K562 (cell line): ENCODE results near the gene KIF26A.

Experiments
- ARID4B ChIP-seq: sonication (generic); formaldehyde crosslinking; IDR thresholded peaks from 2 replicates; pipeline ENCODE4 v1.8.0; 2022; ENCODE audit warnings: mild to moderate bottlenecking, missing genetic modification reagents
- CTCF ChIP-seq, 3 experiments: IDR thresholded peaks in 2 of 3; conservative IDR thresholded peaks in 1 of 3; 2 replicates each; pipeline ENCODE4 v1.5.1; 2011 to 2012; ENCODE audit warnings: low read length in 3 of 3, mild to moderate bottlenecking in 3 of 3, control low read depth in 2 of 3, improper control_type of control experiment in 1 of 3, inconsistent platforms in 1 of 3, low read depth in 1 of 3, mixed read lengths in 1 of 3, moderate library complexity in 1 of 3; ENCODE audit not compliant: insufficient read depth in 2 of 3
- E2F6 ChIP-seq, 2 experiments: IDR thresholded peaks; 2 replicates each; pipeline ENCODE4 v1.6.1; 2011; ENCODE audit warnings: borderline replicate concordance in 1 of 2, control low read depth in 1 of 2, low read depth in 1 of 2, low read length in 1 of 2, mild to moderate bottlenecking in 1 of 2, mixed read lengths in 1 of 2, moderate library complexity in 1 of 2; ENCODE audit not compliant: insufficient read depth in 1 of 2, insufficient read length in 1 of 2, poor library complexity in 1 of 2, severe bottlenecking in 1 of 2; ENCODE audit errors: extremely low read depth in 1 of 2
- EZH2 ChIP-seq: IDR thresholded peaks from 2 replicates; pipeline ENCODE4 v1.6.1; 2012; ENCODE audit warnings: low read depth, mild to moderate bottlenecking, inconsistent platforms, low read length, borderline replicate concordance
- NFIC ChIP-seq: fragments of 450-650 bp; IDR thresholded peaks from 2 replicates; pipeline ENCODE4 v1.6.1; 2017; ENCODE audit warnings: mild to moderate bottlenecking, inconsistent platforms
- NKRF ChIP-seq: fragments of 450-650 bp; IDR thresholded peaks from 2 replicates; pipeline ENCODE4 v1.6.1; 2016; ENCODE audit warnings: borderline replicate concordance
- NR1H2 ChIP-seq: sonication (generic); formaldehyde crosslinking; IDR thresholded peaks from 2 replicates; pipeline ENCODE4 v1.4.0; 2020; ENCODE audit warnings: mild to moderate bottlenecking, missing genetic modification reagents
- RBM39 ChIP-seq: fragments of 200-400 bp; formaldehyde crosslinking; optimal IDR thresholded peaks from 2 replicates; pipeline ENCODE3; 2018; ENCODE audit warnings: low read depth, low read length
- SMARCB1 ChIP-seq: IDR thresholded peaks from 2 replicates; pipeline ENCODE4 v1.6.1; 2011; ENCODE audit warnings: improper control_type of control experiment, low read depth; ENCODE audit not compliant: insufficient read length
- SRSF3 ChIP-seq: fragments of 200-400 bp; formaldehyde crosslinking; IDR thresholded peaks from 2 replicates; pipeline ENCODE4 v1.6.1; 2016; ENCODE audit warnings: mild to moderate bottlenecking, low read length, moderate library complexity; ENCODE audit not compliant: insufficient read depth
- TARDBP ChIP-seq: fragments of 450-650 bp; IDR thresholded peaks from 2 replicates; pipeline ENCODE4 v1.6.1; 2016
- TCF7L2 ChIP-seq: fragments of 150-350 bp; IDR thresholded peaks from 2 replicates; pipeline ENCODE4 v1.6.1; 2016; ENCODE audit warnings: low read depth, mild to moderate bottlenecking, low read length, moderate library complexity
- YBX1 ChIP-seq: fragments of 450-650 bp; IDR thresholded peaks from 2 replicates; pipeline ENCODE4 v1.7.1; 2016; ENCODE audit warnings: mild to moderate bottlenecking

DNA sequence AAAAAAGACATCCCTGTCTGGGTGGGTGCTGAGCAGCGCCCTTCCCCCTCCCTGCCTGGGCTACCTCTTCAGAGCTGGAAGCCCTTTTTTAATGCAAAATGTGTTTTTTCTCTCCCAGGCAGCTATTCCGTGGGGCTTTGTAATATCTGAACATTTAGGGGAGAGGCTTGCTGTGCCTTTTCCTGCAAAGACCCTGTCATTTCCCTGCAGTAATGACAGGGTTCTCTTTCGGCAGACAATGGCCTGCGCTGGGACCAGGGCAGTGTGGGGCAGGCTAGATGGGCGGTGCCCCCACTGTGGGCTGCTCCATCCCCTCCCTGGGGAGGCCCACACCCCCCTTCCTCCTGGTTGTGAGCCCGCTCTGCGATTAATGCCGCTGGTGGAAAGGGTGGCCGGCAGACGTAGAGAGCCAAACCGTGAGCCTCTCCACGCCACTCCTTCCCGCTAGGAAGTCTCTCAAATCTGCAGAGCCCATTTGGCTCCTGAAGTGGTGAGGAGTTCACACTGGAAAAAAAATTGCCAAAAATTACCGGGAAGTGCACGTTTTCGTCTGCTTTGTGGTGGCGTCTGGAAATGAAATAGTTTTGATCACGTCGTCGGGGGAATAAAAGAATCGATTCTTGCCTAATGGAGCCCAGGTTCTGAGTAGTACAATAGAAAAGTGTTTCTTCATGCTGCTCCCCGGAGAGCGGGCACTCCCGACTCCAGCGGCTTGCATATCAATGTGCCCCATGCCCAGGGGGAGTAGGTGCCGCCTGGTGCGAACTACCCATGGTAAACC lies 31.5 kb downstream of the KIF26A start:
- TF ChIP-seq ARID4B, result no peak
- TF ChIP-seq EZH2, result no peak
- no peak for TF ChIP-seq E2F6 (IDR thresholded peaks at IDR 0.05; ENCODE audit: borderline replicate concordance in 1 of 2, extremely low read depth in 1 of 2, insufficient read depth in 1 of 2, insufficient read length in 1 of 2, low read depth in 1 of 2, low read length in 1 of 2, poor library complexity in 1 of 2, severe bottlenecking in 1 of 2)
- TF ChIP-seq NKRF, result no peak
- no peak for TF ChIP-seq CTCF (IDR thresholded peaks at IDR 0.05 in 2 of 3, conservative IDR thresholded peaks at IDR 0.05 in 1 of 3; ENCODE audit: insufficient read depth in 2 of 3, low read depth in 1 of 3, low read length in 3 of 3)
- no peak for TF ChIP-seq YBX1
- TF ChIP-seq TARDBP, result no peak
- no peak for TF ChIP-seq TCF7L2
- TF ChIP-seq NR1H2 (CRISPR knock-in tag), result no peak
- TF ChIP-seq SRSF3, result no peak
- TF ChIP-seq RBM39, result no peak
- TF ChIP-seq NFIC, result no peak
- TF ChIP-seq SMARCB1, result no peak
